ENCODE measurements around the gene PDE6B.

The PDE6B gene

GRCh38 chr4:663438-664428 is 38.4 kb downstream of the PDE6B start:
- no peak for TF ChIP-seq CTCF (IDR thresholded peaks at IDR 0.05; ENCODE audit: low read depth, low read length)
- H3K4me3 ChIP-seq (replicated peaks in 1 of 2; ENCODE audit: low read depth in 2 of 2, low read length in 2 of 2), result peak overlapping the region in 1 of 2 donors; percentile 42
- no peak for DNase-seq (ENCODE audit: low read depth in 2 of 2)

GRCh38 chr4:664713-665231 is 39.4 kb downstream of the PDE6B start:
- no peak overlapping the region for H3K4me3 ChIP-seq (replicated peaks in 1 of 2; ENCODE audit: low read depth in 2 of 2, low read length in 2 of 2)
- no peak for TF ChIP-seq CTCF (IDR thresholded peaks at IDR 0.05; ENCODE audit: low read depth, low read length)

GRCh38 chr4:665381-665750 is 40.0 kb downstream of the PDE6B start:
- no peak for DNase-seq (ENCODE audit: low read depth in 2 of 2)
- TF ChIP-seq CTCF (IDR thresholded peaks at IDR 0.05; ENCODE audit: low read depth, low read length), result no peak
- H3K4me3 ChIP-seq (replicated peaks in 1 of 2; ENCODE audit: low read depth in 2 of 2, low read length in 2 of 2), result no peak overlapping the region

More at GRCh38 chr4:664713-665231, 39.4 kb downstream of the PDE6B start:
- DNase-seq (ENCODE audit: low read depth in 2 of 2), result no peak

- H3K4me3 ChIP-seq (replicated peaks in 1 of 2; ENCODE audit: low read depth in 2 of 2, low read length in 2 of 2), result no peak overlapping the region
- TF ChIP-seq CTCF (IDR thresholded peaks at IDR 0.05; ENCODE audit: low read depth, low read length), result no peak
- no peak for DNase-seq (ENCODE audit: low read depth in 2 of 2)
Measured at GRCh38 chr4:665751-666435, 40.5 kb downstream of the PDE6B start.

GRCh38 chr4:666436-666810 is 41.0 kb downstream of the PDE6B start:
- no peak for TF ChIP-seq CTCF (IDR thresholded peaks at IDR 0.05; ENCODE audit: low read depth, low read length)
- no peak for DNase-seq (ENCODE audit: low read depth in 2 of 2)
- H3K4me3 ChIP-seq (replicated peaks in 1 of 2; ENCODE audit: low read depth in 2 of 2, low read length in 2 of 2), result no peak overlapping the region

- no peak for DNase-seq (ENCODE audit: low read depth in 2 of 2)
- TF ChIP-seq CTCF (IDR thresholded peaks at IDR 0.05; ENCODE audit: low read depth, low read length), result no peak
- H3K4me3 ChIP-seq (replicated peaks in 1 of 2; ENCODE audit: low read depth in 2 of 2, low read length in 2 of 2), result no peak overlapping the region
Measured at GRCh38 chr4:666822-667544, 41.6 kb downstream of the PDE6B start.

All from cardiac fibroblast (primary cell).